IPS-NIHi11 (cell line): Measurements from ENCODE around the gene ALKAL2.
"Not testable (repeated sequence)": the region's sequence is repeated elsewhere in the genome, so short reads cannot be mapped to it uniquely, and the experiment has no call there.

Source experiments
- DNase-seq: peaks from one replicate; pipeline ENCODE4 v3.0.0; 2012; ENCODE audit warnings: mixed read lengths, low spot score

ALKAL2 gene

GRCh38 chr2:287911-288757 is at the start of gene ALKAL2:
TSS of gene ALKAL2 (minus strand) at chr2:288091. CDS start at chr2:287835, 256 bp downstream.
- DNase-seq: peak; percentile 54

- DNase-seq: not testable (repeated sequence)
Measured at GRCh38 chr2:336949-337348, 49.1 kb upstream of the ALKAL2 start.

- no peak for DNase-seq
Measured at GRCh38 chr2:336360-336759, 48.5 kb upstream of the ALKAL2 start.

GRCh38 chr2:332592-332991 is 44.7 kb upstream of the ALKAL2 start:
- no peak for DNase-seq

- no peak for DNase-seq
Measured at GRCh38 chr2:328761-329160, 40.9 kb upstream of the ALKAL2 start.

- DNase-seq: no peak
Measured at GRCh38 chr2:323035-323434, 35.1 kb upstream of the ALKAL2 start.

GRCh38 chr2:322326-322725 is 34.4 kb upstream of the ALKAL2 start:
- no peak for DNase-seq

- DNase-seq: no peak
Measured at GRCh38 chr2:320561-320960, 32.7 kb upstream of the ALKAL2 start.

- no peak for DNase-seq
Measured at GRCh38 chr2:319059-319600, 31.2 kb upstream of the ALKAL2 start.

- peak; percentile 39 for DNase-seq
Measured at GRCh38 chr2:317501-318424, 29.9 kb upstream of the ALKAL2 start.

GRCh38 chr2:316381-316780 is 28.5 kb upstream of the ALKAL2 start:
- DNase-seq: no peak

- DNase-seq: not testable (repeated sequence)
Measured at GRCh38 chr2:315925-316324, 28.0 kb upstream of the ALKAL2 start.

GRCh38 chr2:314561-315336 is 26.9 kb upstream of the ALKAL2 start:
- no peak for DNase-seq

- no peak for DNase-seq
Measured at GRCh38 chr2:313991-314390, 26.1 kb upstream of the ALKAL2 start.

GRCh38 chr2:310994-311393 is 23.1 kb upstream of the ALKAL2 start:
- DNase-seq: no peak

GRCh38 chr2:309954-310510 is 22.1 kb upstream of the ALKAL2 start:
- DNase-seq: no peak

- DNase-seq: peak; percentile 65
Measured at GRCh38 chr2:309148-309953, 21.5 kb upstream of the ALKAL2 start.

- DNase-seq: no peak
Measured at GRCh38 chr2:305366-305765, 17.5 kb upstream of the ALKAL2 start.

- DNase-seq: no peak
Measured at GRCh38 chr2:296354-296753, 8.5 kb upstream of the ALKAL2 start.

GRCh38 chr2:295090-295489 is 7.2 kb upstream of the ALKAL2 start:
- DNase-seq: no peak
